WERI-Rb-1 (cell line): Measurements from ENCODE around the gene ELOVL7.

Experiments
- DNase-seq: peaks from one replicate; pipeline ENCODE4 v3.0.0-alpha.2; 2020
- H3K27ac ChIP-seq: fragments of 250-450 bp; sonication (Bioruptor Pico); 2 replicates; pipeline ENCODE4 v1.5.1; 2020; ENCODE audit warnings: mild to moderate bottlenecking, moderate library complexity
- H3K27me3 ChIP-seq: fragments of 250-450 bp; sonication (Bioruptor Pico); 2 replicates; pipeline ENCODE4 v1.5.1; 2021; ENCODE audit warnings: mild to moderate bottlenecking, low read depth, moderate library complexity; ENCODE audit not compliant: insufficient read depth, severe bottlenecking
- H3K36me3 ChIP-seq: fragments of 250-450 bp; sonication (Bioruptor Pico); 2 replicates; pipeline ENCODE4 v1.5.1; 2020; ENCODE audit warnings: mild to moderate bottlenecking, moderate library complexity
- H3K4me3 ChIP-seq: 2 replicates; pipeline ENCODE4 v1.5.1; 2011; ENCODE audit warnings: low read depth, mild to moderate bottlenecking, control low read depth, low read length
- H3K9me3 ChIP-seq: fragments of 250-450 bp; sonication (Bioruptor Pico); 2 replicates; pipeline ENCODE4 v1.5.1; 2021; ENCODE audit warnings: mild to moderate bottlenecking, moderate library complexity; ENCODE audit not compliant: severe bottlenecking
- CTCF ChIP-seq: IDR thresholded peaks from 2 replicates; pipeline ENCODE4 v1.5.1; 2011; ENCODE audit warnings: low read depth, mild to moderate bottlenecking, control low read depth, inconsistent platforms, low read length

ELOVL7 gene

GRCh38 chr5:60842871-60843385, 1.1 kb downstream of the ELOVL7 start:
- H3K27me3 ChIP-seq, result no peaks in the 10 kb centered on the region
- no peak for DNase-seq
- no peak overlapping the region for H3K27ac ChIP-seq
- peak overlapping the region; percentile 93 for H3K4me3 ChIP-seq
- TF ChIP-seq CTCF, result no peak
- H3K36me3 ChIP-seq, result no peaks in the 10 kb centered on the region
- H3K9me3 ChIP-seq, result no peaks in the 10 kb centered on the region

- no peak for DNase-seq
- Histone ChIP-seq H3K27me3 (no peaks in the 10 kb centered on the region), H3K27ac (no peak overlapping the region), H3K4me3 (no peak overlapping the region), H3K9me3 (no peaks in the 10 kb centered on the region), H3K36me3 (no peaks in the 10 kb centered on the region)
- no peak for TF ChIP-seq CTCF
Observed at GRCh38 chr5:60841361-60841760, 2.7 kb downstream of the ELOVL7 start.

GRCh38 chr5:60836131-60836530, 7.9 kb downstream of the ELOVL7 start:
- TF ChIP-seq CTCF, result no peak
- Histone ChIP-seq H3K27ac (no peak overlapping the region), H3K4me3 (no peak overlapping the region), H3K9me3 (no peaks in the 10 kb centered on the region), H3K27me3 (no peaks in the 10 kb centered on the region), H3K36me3 (no peaks in the 10 kb centered on the region)
- DNase-seq, result no peak

- no peak for DNase-seq
- Histone ChIP-seq H3K9me3 (no peaks in the 10 kb centered on the region), H3K27me3 (no peaks in the 10 kb centered on the region), H3K4me3 (no peak overlapping the region), H3K36me3 (no peaks in the 10 kb centered on the region), H3K27ac (no peak overlapping the region)
- no peak for TF ChIP-seq CTCF
Observed at GRCh38 chr5:60835554-60835953, 8.5 kb downstream of the ELOVL7 start.

- H3K27me3 ChIP-seq, result no peaks in the 10 kb centered on the region
- H3K36me3 ChIP-seq, result no peaks in the 10 kb centered on the region
- H3K4me3 ChIP-seq, result no peak overlapping the region
- H3K27ac ChIP-seq, result no peak overlapping the region
- TF ChIP-seq CTCF, result no peak
- DNase-seq, result no peak
- H3K9me3 ChIP-seq, result no peaks in the 10 kb centered on the region
Observed at GRCh38 chr5:60833520-60833919, 10.5 kb downstream of the ELOVL7 start.

- no peak for DNase-seq
Observed at GRCh38 chr5:60830581-60831127, 13.4 kb downstream of the ELOVL7 start.

More at GRCh38 chr5:60830581-60831127, 13.4 kb downstream of the ELOVL7 start:
- Histone ChIP-seq H3K27me3 (no peaks in the 10 kb centered on the region), H3K4me3 (no peak overlapping the region), H3K36me3 (no peaks in the 10 kb centered on the region), H3K9me3 (no peaks in the 10 kb centered on the region), H3K27ac (no peak overlapping the region)
- no peak for TF ChIP-seq CTCF
